CD14-positive monocyte (primary cell): ENCODE measurements around the gene GAS7. TPM values are rescaled to one million over a fixed set of nuclear protein-coding genes. Genes with fewer than 3 reads are reported as not detected.

Experiments
- DNase-seq, 3 donors: peaks; one replicate each; pipeline ENCODE4 v3.0.0-alpha.2; 2011 to 2022
- H2AFZ ChIP-seq: 2 replicates; pipeline ENCODE4 v1.6.0; 2012; ENCODE audit warnings: mild to moderate bottlenecking, low read depth, low read length, inconsistent platforms; ENCODE audit not compliant: insufficient read depth, poor library complexity, severe bottlenecking
- H3K27ac ChIP-seq, 2 donors: 1 replicate in 1 of 2; 2 replicates in 1 of 2; pipeline ENCODE4 v1.5.1; 2012 to 2013; ENCODE audit warnings: low read length in 2 of 2, control low read depth in 1 of 2, inconsistent platforms in 1 of 2, low read depth in 1 of 2, mild to moderate bottlenecking in 1 of 2
- H3K27me3 ChIP-seq, 2 donors: one replicate each; pipeline versions ENCODE4 v1.6.0 to v1.6.1; 2011 to 2013; ENCODE audit warnings: low read length in 2 of 2; ENCODE audit not compliant: control insufficient read depth in 2 of 2, insufficient read depth in 2 of 2
- H3K36me3 ChIP-seq, 2 donors: replicated peaks in 1 of 2; 1 replicate in 1 of 2; 2 replicates in 1 of 2; pipeline versions ENCODE4 v1.5.1 to v1.6.1; 2012 to 2013; ENCODE audit warnings: low read length in 2 of 2, control low read depth in 1 of 2, inconsistent platforms in 1 of 2, mild to moderate bottlenecking in 1 of 2; ENCODE audit not compliant: insufficient read depth in 2 of 2, control insufficient read depth in 1 of 2
- H3K4me1 ChIP-seq, 2 donors: 1 replicate in 1 of 2; 2 replicates in 1 of 2; pipeline versions ENCODE4 v1.5.1 to v1.6.1; 2012 to 2013; ENCODE audit warnings: low read length in 2 of 2, control low read depth in 1 of 2, inconsistent platforms in 1 of 2, mild to moderate bottlenecking in 1 of 2, moderate library complexity in 1 of 2; ENCODE audit not compliant: insufficient read depth in 2 of 2, control insufficient read depth in 1 of 2
- H3K4me2 ChIP-seq: replicated peaks from 2 replicates; pipeline ENCODE3; 2012; ENCODE audit warnings: low read length, moderate library complexity, mild to moderate bottlenecking; ENCODE audit not compliant: poor library complexity, severe bottlenecking; ENCODE audit errors: extremely low read depth
- H3K4me3 ChIP-seq, 3 experiments: fragments of 200-600 bp in 1 of 3; sonication (generic) in 1 of 3; replicated peaks in 1 of 3; 1 replicate in 2 of 3; 2 replicates in 1 of 3; pipeline ENCODE4 v1.5.1; 2011 to 2013; ENCODE audit warnings: low read length in 3 of 3, mild to moderate bottlenecking in 3 of 3, control low read depth in 2 of 3, low read depth in 2 of 3, inconsistent platforms in 1 of 3, moderate library complexity in 1 of 3
- H3K79me2 ChIP-seq: 2 replicates; pipeline ENCODE4 v1.6.0; 2012; ENCODE audit warnings: mild to moderate bottlenecking, control low read depth, inconsistent platforms, low read length, moderate library complexity; ENCODE audit not compliant: insufficient read depth
- H3K9ac ChIP-seq: 2 replicates; pipeline ENCODE4 v1.6.0; 2017; ENCODE audit warnings: low read length, mild to moderate bottlenecking; ENCODE audit not compliant: insufficient read depth, poor library complexity, severe bottlenecking
- H3K9me3 ChIP-seq, 2 donors: replicated peaks in 1 of 2; 1 replicate in 1 of 2; 2 replicates in 1 of 2; pipeline versions ENCODE4 v1.5.1 to v1.6.1; 2012 to 2013; ENCODE audit warnings: low read length in 2 of 2, control low read depth in 1 of 2; ENCODE audit not compliant: control insufficient read depth in 1 of 2, insufficient read depth in 1 of 2
- H4K20me1 ChIP-seq: 2 replicates; pipeline ENCODE4 v1.6.0; 2012; ENCODE audit warnings: mild to moderate bottlenecking, low read length, control low read depth, moderate library complexity; ENCODE audit not compliant: insufficient read depth
- H3K27ac Mint-ChIP-seq, 7 donors: one replicate each; pipeline ENCODE4 v1.8.0; 2020; ENCODE audit warnings: mild to moderate bottlenecking in 7 of 7, mixed read lengths in 7 of 7, moderate library complexity in 6 of 7, inconsistent platforms in 2 of 7
- H3K27me3 Mint-ChIP-seq, 3 donors: one replicate each; pipeline ENCODE4 v1.8.0; 2021 to 2022; ENCODE audit warnings: low read depth in 3 of 3, mild to moderate bottlenecking in 3 of 3, mixed read lengths in 3 of 3, moderate library complexity in 3 of 3, inconsistent platforms in 1 of 3
- H3K36me3 Mint-ChIP-seq, 2 donors: one replicate each; pipeline ENCODE4 v1.8.0; 2020; ENCODE audit warnings: mixed read lengths in 2 of 2, inconsistent platforms in 1 of 2, mild to moderate bottlenecking in 1 of 2
- H3K4me1 Mint-ChIP-seq: one replicate; pipeline ENCODE4 v1.8.0; 2020; ENCODE audit warnings: mild to moderate bottlenecking, mixed read lengths
- H3K4me3 Mint-ChIP-seq, 2 donors: one replicate each; pipeline ENCODE4 v1.8.0; 2020; ENCODE audit warnings: mild to moderate bottlenecking in 2 of 2, mixed read lengths in 2 of 2, moderate library complexity in 1 of 2
- H3K9me3 Mint-ChIP-seq, 7 donors: one replicate each; pipeline ENCODE4 v1.8.0; 2020 to 2022; ENCODE audit warnings: mixed read lengths in 7 of 7, mild to moderate bottlenecking in 6 of 7, moderate library complexity in 6 of 7, inconsistent platforms in 2 of 7
- CTCF ChIP-seq: fragments of 200-600 bp; IDR thresholded peaks from one replicate; pipeline ENCODE4 v1.8.0; 2022; ENCODE audit warnings: antibody characterized with exemption, mild to moderate bottlenecking
- WGBS: methylation state at CpG from one replicate; pipeline ENCODE4 v1.1.5; 2013; ENCODE audit warnings: missing lambda C conversion rate; ENCODE audit not compliant: insufficient coverage; 5-methylcytosine and 5-hydroxymethylcytosine counted together
- intact Hi-C, 2 donors: fragments of 100-400 bp; cut with micrococcal nuclease; formaldehyde crosslinking; loops; one replicate each; pipeline versions ENCODE4 v1.15.0 to v1.15.1; 2023
- polyA plus RNA-seq, 3 donors: library from polyadenylated mRNA; depleted of rRNA in 1 of 3; unstranded in 2 of 3; stranded (reverse) in 1 of 3; fragments of 300-500 nt in 2 of 3; fragments of >200 nt in 1 of 3; fragmentation: Illumina TruSeq in 2 of 3; gene quantifications; 1 replicate in 2 of 3; 2 replicates in 1 of 3; pipeline ENCODE4 v1.2.3, GENCODE V29; 2012 to 2021

GAS7 gene
- polyA plus RNA-seq, 3 donors, result 53.1 to 91.9 (median 66.6) TPM

- 100% methylated on average over 1 of the region's 2 CpGs for WGBS
- Histone ChIP-seq H3K4me3 (no peak overlapping the region), H3K9me3 (peaks cover 0 to 6% of the 10 kb centered on the region in 2 donors), H3K27me3 (no peaks in the 10 kb centered on the region), H2AFZ (no peak overlapping the region), H3K4me2 (no peak overlapping the region), H3K4me1 (no peaks in the 10 kb centered on the region), H3K27ac (no peak overlapping the region), H3K9ac (no peak overlapping the region), H3K36me3 (no peaks in the 10 kb centered on the region), H4K20me1 (no peaks in the 10 kb centered on the region), H3K79me2 (no peaks in the 10 kb centered on the region)
- H3K4me3 Mint-ChIP-seq, result no peak overlapping the region
- no peaks in the 10 kb centered on the region for H3K36me3 Mint-ChIP-seq
- H3K27me3 Mint-ChIP-seq, result peaks cover 2 to 14% (median 9%) of the 10 kb centered on the region in 3 donors
- no peak for TF ChIP-seq CTCF
- no peak overlapping the region for H3K27ac Mint-ChIP-seq
- intact Hi-C loops, result no loop called here
- no peaks in the 10 kb centered on the region for H3K4me1 Mint-ChIP-seq
- DNase-seq, result no peak
- peaks cover 5 to 14% (median 8%) of the 10 kb centered on the region in 7 donors for H3K9me3 Mint-ChIP-seq
Measured at GRCh38 chr17:10238661-10239060, 40.3 kb upstream of the GAS7 start.

- Histone ChIP-seq H3K4me1 (no peaks in the 10 kb centered on the region), H2AFZ (no peak overlapping the region), H3K9me3 (peaks cover 0 to 11% of the 10 kb centered on the region in 2 donors), H3K27me3 (no peaks in the 10 kb centered on the region), H3K4me2 (no peak overlapping the region), H3K79me2 (no peaks in the 10 kb centered on the region), H4K20me1 (no peaks in the 10 kb centered on the region), H3K36me3 (no peaks in the 10 kb centered on the region), H3K4me3 (no peak overlapping the region), H3K27ac (no peak overlapping the region), H3K9ac (no peak overlapping the region)
- Mint-ChIP-seq H3K36me3 (no peaks in the 10 kb centered on the region), H3K27ac (no peak overlapping the region), H3K9me3 (peaks cover 7 to 23% (median 16%) of the 10 kb centered on the region in 7 donors), H3K4me1 (no peaks in the 10 kb centered on the region), H3K4me3 (no peak overlapping the region), H3K27me3 (peaks cover 2 to 8% (median 5%) of the 10 kb centered on the region in 3 donors)
- intact Hi-C loops, result no loop called here
- 100% methylated on average over 1 of the region's 5 CpGs for WGBS
- no peak for DNase-seq
- no peak for TF ChIP-seq CTCF
Measured at GRCh38 chr17:10234033-10234432, 35.6 kb upstream of the GAS7 start.
